Anterior cingulate cortex (tissue), 58 donors: ENCODE measurements around the gene ZNF200.
A peak's percentile ranks its signal among the peaks of the same experiment; 100 is the strongest.
"Not testable (repeated sequence)": the region's sequence is repeated elsewhere in the genome, so short reads cannot be mapped to it uniquely, and the experiment has no call there.

ENCODE experiments used
- DNase-seq, 58 donors: peaks; one replicate each; lab custom pipeline; 2025; lab: John Stamatoyannopoulos, UW

ZNF200 gene

GRCh38 chr16:3234857-3235561 lies at the start of gene ZNF200:
Gene ZNF200, minus strand, starts transcription at chr16:3235158. Its CDS starts 1,403 bp downstream, at chr16:3233755.
- DNase-seq, result peak; percentile 44 to 99 (median 92)

GRCh38 chr16:3283543-3284447 lies 48.8 kb upstream of the ZNF200 start:
- DNase-seq, result peak in 4 of 58 donors; percentile 38 to 58 (median 50)

- peak; percentile 75 to 98 (median 96) for DNase-seq
Measured at GRCh38 chr16:3282730-3283542, 48.0 kb upstream of the ZNF200 start, which contains the start of gene ZNF263. Gene ZNF263, plus strand, starts transcription at chr16:3283491. Its CDS starts 328 bp downstream, at chr16:3283819.

- peak in 3 of 58 donors; percentile 45 to 79 (median 75) for DNase-seq
Measured at GRCh38 chr16:3282103-3282729, 47.3 kb upstream of the ZNF200 start.

GRCh38 chr16:3281222-3281820 lies 46.4 kb upstream of the ZNF200 start:
- DNase-seq, result no peak

GRCh38 chr16:3276679-3277078 lies 41.7 kb upstream of the ZNF200 start:
- no peak for DNase-seq

- no peak for DNase-seq
Measured at GRCh38 chr16:3274947-3275346, 40.0 kb upstream of the ZNF200 start.

GRCh38 chr16:3274490-3274889 lies 39.5 kb upstream of the ZNF200 start:
- DNase-seq, result no peak

GRCh38 chr16:3271281-3271680 lies 36.3 kb upstream of the ZNF200 start:
- not testable (repeated sequence) for DNase-seq

GRCh38 chr16:3270718-3271117 lies 35.8 kb upstream of the ZNF200 start:
- not testable (repeated sequence) for DNase-seq

GRCh38 chr16:3268294-3268693 lies 33.3 kb upstream of the ZNF200 start:
- DNase-seq, result no peak

- peak in 4 of 58 donors; percentile 1 to 6 (median 5) for DNase-seq
Measured at GRCh38 chr16:3266873-3267537, 32.0 kb upstream of the ZNF200 start.

GRCh38 chr16:3264137-3265036 lies 29.4 kb upstream of the ZNF200 start:
- peak; percentile 85 to 99 (median 98) for DNase-seq

GRCh38 chr16:3262517-3262916 lies 27.6 kb upstream of the ZNF200 start:
- DNase-seq, result no peak

- DNase-seq, result no peak
Measured at GRCh38 chr16:3259836-3260235, 24.9 kb upstream of the ZNF200 start.

- DNase-seq, result peak in 4 of 58 donors; percentile 15 to 23 (median 16)
Measured at GRCh38 chr16:3256866-3257465, 22.0 kb upstream of the ZNF200 start.

- peak in 6 of 58 donors; percentile 3 to 21 (median 8) for DNase-seq
Measured at GRCh38 chr16:3256146-3256865, 21.3 kb upstream of the ZNF200 start, which contains the start of gene MEFV. Gene MEFV, minus strand, starts transcription at chr16:3256633. Its CDS starts 46 bp downstream, at chr16:3256587.
